ENCODE measurements around the gene C2CD5. TPM values are rescaled to one million over a fixed set of nuclear protein-coding genes. Genes with fewer than 3 reads are reported as not detected.

Gene C2CD5
- total RNA-seq, 1 experiment from 2014 or later = 22.9 TPM

GRCh38 chr12:22477166-22477893, 67.0 kb downstream of the C2CD5 start:
- TF ChIP-seq JUND (IDR thresholded peaks at IDR 0.05) (no peak), SIN3A (IDR thresholded peaks at IDR 0.05; ENCODE audit: low read depth) (no peak), FOSL1 (IDR thresholded peaks at IDR 0.05; ENCODE audit: low read depth) (no peak), EZH2phosphoT487 (IDR thresholded peaks at IDR 0.05; ENCODE audit: borderline replicate concordance) (no peak), CEBPB (IDR thresholded peaks at IDR 0.05; ENCODE audit: low read depth) (no peak), ELF1 (IDR thresholded peaks at IDR 0.05; ENCODE audit: borderline replicate concordance, low read depth) (no peak), CBX3 (IDR thresholded peaks at IDR 0.05; ENCODE audit: low read depth) (no peak), ZNF274 (IDR thresholded peaks at IDR 0.05; ENCODE audit: low read depth, low read length) (no peak), CTCF (IDR thresholded peaks at IDR 0.05 in 2 of 3, conservative IDR thresholded peaks at IDR 0.05 in 1 of 3; ENCODE audit: borderline replicate concordance in 1 of 3, insufficient read depth in 1 of 3, low read depth in 2 of 3, low read length in 2 of 3) (no peak), YY1 (IDR thresholded peaks at IDR 0.05; ENCODE audit: extremely low read depth, insufficient replicate concordance, low read depth, low read length) (no peak), EGR1 (IDR thresholded peaks at IDR 0.05; ENCODE audit: low read depth) (no peak), ATF3 (IDR thresholded peaks at IDR 0.05) (no peak), EZH2 (IDR thresholded peaks at IDR 0.05) (no peak), SRF (IDR thresholded peaks at IDR 0.05; ENCODE audit: low read depth) (no peak), MAX (IDR thresholded peaks at IDR 0.05) (no peak), ZFX (IDR thresholded peaks at IDR 0.05) (no peak), ZBTB33 (IDR thresholded peaks at IDR 0.05; ENCODE audit: extremely low read depth, insufficient replicate concordance, low read length) (no peak), RAD21 (IDR thresholded peaks at IDR 0.05; ENCODE audit: low read depth) (no peak), REST (IDR thresholded peaks at IDR 0.05; ENCODE audit: low read depth) (no peak)
- no peak overlapping the region for H2AFZ ChIP-seq (ENCODE audit: low read depth, low read length, poor library complexity, severe bottlenecking)
- no peaks in the 10 kb centered on the region for H3K9me2 ChIP-seq (ENCODE audit: insufficient read depth)
- H3K27me3 ChIP-seq (ENCODE audit: insufficient read depth, low read length) = no peaks in the 10 kb centered on the region
- H3K9ac ChIP-seq (ENCODE audit: low read length) = no peak overlapping the region
- no peaks in the 10 kb centered on the region for H3K9me3 ChIP-seq (ENCODE audit: control insufficient read depth in 1 of 2, insufficient read depth in 1 of 2, low read depth in 1 of 2, low read length in 2 of 2)
- DNase-seq (ENCODE audit: low read depth, low spot score) = no peak
- BruUV-seq (replicated peaks) = no TSS peak
- H4K20me1 ChIP-seq (ENCODE audit: insufficient read depth) = no peaks in the 10 kb centered on the region
- intact Hi-C loops (cut with micrococcal nuclease) = no loop called here
- H3K79me2 ChIP-seq (ENCODE audit: insufficient read depth, low read length) = no peaks in the 10 kb centered on the region
- no peak for ATAC-seq
- H3K4me1 ChIP-seq (ENCODE audit: control insufficient read depth in 1 of 2, insufficient read depth in 2 of 2, low read length in 2 of 2) = no peaks in the 10 kb centered on the region
- ChIA-PET RAD21 (ENCODE audit: low non-redundant PET in 1 of 2, low total read pairs in 2 of 2, uncharacterized antibody in 2 of 2, unreplicated experiment in 2 of 2) (no interaction called here), CTCF (no interaction called here), POLR2A (no interaction called here)
- H3K4me2 ChIP-seq (ENCODE audit: low read length) = no peak overlapping the region
- H3K36me3 ChIP-seq (ENCODE audit: control insufficient read depth in 1 of 2, insufficient read depth in 2 of 2, low read length in 2 of 2) = no peaks in the 10 kb centered on the region; a peak in 1 of 4 replicates
- no peak overlapping the region for H3K4me3 ChIP-seq (replicated peaks in 1 of 2; ENCODE audit: low read depth in 1 of 2, low read length in 2 of 2)
- H3K27ac ChIP-seq (ENCODE audit: low read depth, low read length) = no peak overlapping the region
